HUES64 (cell line): ENCODE results near the gene KATNB1.

Experiments used
- H3K27ac ChIP-seq: 2 replicates; pipeline ENCODE4 v1.7.0; 2013; ENCODE audit warnings: low read depth, low read length, inconsistent platforms
- H3K27me3 ChIP-seq: 2 replicates; pipeline ENCODE4 v1.6.1; 2013; ENCODE audit warnings: mild to moderate bottlenecking, low read length; ENCODE audit not compliant: insufficient read depth
- H3K36me3 ChIP-seq: 2 replicates; pipeline ENCODE4 v1.6.1; 2013; ENCODE audit warnings: mild to moderate bottlenecking, low read length; ENCODE audit not compliant: insufficient read depth
- H3K4me1 ChIP-seq: 2 replicates; pipeline ENCODE4 v1.6.1; 2013; ENCODE audit warnings: mild to moderate bottlenecking, low read length, moderate library complexity; ENCODE audit not compliant: insufficient read depth
- H3K4me3 ChIP-seq: 2 replicates; pipeline ENCODE4 v1.5.1; 2013; ENCODE audit warnings: mild to moderate bottlenecking, low read length, moderate library complexity
- H3K9ac ChIP-seq: 2 replicates; pipeline ENCODE4 v1.6.1; 2013; ENCODE audit warnings: mild to moderate bottlenecking, low read depth, low read length
- H3K9me3 ChIP-seq: 2 replicates; pipeline ENCODE4 v1.6.1; 2013; ENCODE audit warnings: low read depth, low read length; ENCODE audit not compliant: insufficient read depth
- WGBS: fragments of 150-250, 120-280 bp; methylation state at CpG from one replicate; pipeline ENCODE4 v1.1.7; 2013; ENCODE audit warnings: missing lambda C conversion rate; 5-methylcytosine and 5-hydroxymethylcytosine counted together

The KATNB1 gene

DNA sequence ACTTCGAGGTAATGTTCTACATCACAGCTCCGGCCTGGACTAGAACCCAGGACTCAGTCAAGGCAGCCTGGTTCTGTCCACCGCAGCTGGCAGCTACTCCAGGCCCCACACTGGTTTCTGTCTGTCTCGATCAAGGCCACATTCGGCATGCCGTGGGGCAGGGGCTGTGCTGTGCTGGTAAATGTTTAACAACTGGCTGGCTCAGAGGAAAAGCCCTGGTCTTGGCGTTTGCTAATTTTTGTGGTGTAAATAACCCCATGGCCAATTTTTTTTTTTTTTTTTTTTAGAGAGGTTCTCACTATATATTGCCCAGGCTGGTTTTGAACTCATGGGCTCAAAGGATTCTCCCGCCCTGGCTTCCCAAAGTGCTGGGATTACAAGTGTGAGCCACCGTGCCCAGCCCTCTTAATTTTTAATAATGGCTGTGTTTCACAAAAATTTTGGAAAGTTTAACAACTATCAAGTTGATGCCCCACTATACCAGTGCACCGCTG is 41.3 kb upstream of the KATNB1 start:
- Histone ChIP-seq H3K4me3 (no peak overlapping the region), H3K27ac (no peak overlapping the region), H3K9me3 (no peaks in the 10 kb centered on the region), H3K36me3 (no peaks in the 10 kb centered on the region), H3K9ac (no peak overlapping the region), H3K27me3 (no peaks in the 10 kb centered on the region), H3K4me1 (no peaks in the 10 kb centered on the region)
- 65% methylated on average over 10 of the region's 10 CpGs for WGBS

DNA sequence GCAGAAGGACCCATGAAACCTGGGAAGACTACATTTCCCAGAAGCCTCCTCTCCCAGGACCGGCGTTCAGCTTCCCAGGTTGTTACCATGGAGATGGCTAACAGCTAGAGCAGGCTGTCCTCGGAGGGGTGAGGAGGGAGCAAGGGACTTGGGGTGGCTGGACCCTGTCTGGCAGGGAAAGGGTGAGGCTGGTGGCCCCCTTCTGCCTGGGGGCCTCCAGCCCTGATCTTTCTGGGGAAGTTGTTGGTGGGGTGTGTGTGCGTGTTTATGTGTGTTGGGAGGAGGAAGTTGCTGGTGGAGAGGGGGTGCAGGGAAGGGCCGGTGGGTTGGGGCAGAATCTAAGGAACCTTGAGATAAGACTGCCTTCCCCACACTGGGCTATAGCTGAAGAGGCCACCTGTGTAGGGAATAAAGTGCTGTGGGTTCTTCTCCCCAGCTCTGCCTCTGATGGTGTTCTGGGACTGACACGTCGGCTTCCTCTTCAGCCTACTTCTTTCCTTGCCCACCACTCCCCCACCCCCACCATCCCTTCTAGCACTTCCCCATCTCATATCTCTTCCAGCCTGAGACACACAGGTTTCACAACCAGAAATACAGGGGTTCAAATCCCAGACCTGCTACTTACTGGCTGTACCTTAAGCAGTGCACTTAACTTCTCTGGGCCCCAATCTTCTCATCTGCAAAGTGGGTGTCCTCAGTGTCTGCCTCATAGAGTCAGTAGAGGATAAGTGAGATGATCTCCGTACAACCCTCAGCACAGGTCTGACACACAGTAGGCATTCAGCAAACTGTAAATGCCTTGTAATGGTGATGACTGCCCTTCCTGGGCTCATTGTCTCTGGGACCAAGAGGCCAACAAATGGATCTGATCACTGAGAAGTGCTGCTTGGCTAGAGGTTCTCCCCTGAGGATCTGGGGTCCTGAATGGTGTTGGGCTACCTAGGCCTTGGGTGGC is 40.6 kb upstream of the KATNB1 start, which contains the start of gene DRC7:
Gene DRC7 (plus strand): TSS at position 82 of the 955 bp plus-strand sequence. CDS start 3,144 bp downstream, outside the sequence.
- no peak within 1 kb of the TSS for H3K27ac ChIP-seq
- H3K4me1 ChIP-seq: no peaks in the 10 kb centered on the region
- H3K27me3 ChIP-seq: no peaks in the 10 kb centered on the region
- no peak within 1 kb of the TSS for H3K9ac ChIP-seq
- WGBS: 50% methylated on average over 8 of the region's 8 CpGs
- H3K4me3 ChIP-seq: peak within 1 kb of the TSS; percentile 27
- no peaks in the 10 kb centered on the region for H3K9me3 ChIP-seq
- no peaks in the 10 kb centered on the region for H3K36me3 ChIP-seq

- H3K4me1 ChIP-seq: no peaks in the 10 kb centered on the region
- H3K9ac ChIP-seq: no peak overlapping the region
- WGBS: 91% methylated on average over 5 of the region's 5 CpGs
- H3K4me3 ChIP-seq: no peak overlapping the region
- H3K9me3 ChIP-seq: no peaks in the 10 kb centered on the region
- H3K27me3 ChIP-seq: no peaks in the 10 kb centered on the region
- H3K27ac ChIP-seq: no peak overlapping the region
- H3K36me3 ChIP-seq: no peaks in the 10 kb centered on the region
Observed at GRCh38 chr16:57695680-57696069, 39.9 kb upstream of the KATNB1 start.

GRCh38 chr16:57696240-57696639 is 39.3 kb upstream of the KATNB1 start:
- no peak overlapping the region for H3K27ac ChIP-seq
- H3K27me3 ChIP-seq: no peaks in the 10 kb centered on the region
- 93% methylated on average over 7 of the region's 7 CpGs for WGBS
- H3K9ac ChIP-seq: no peak overlapping the region
- no peaks in the 10 kb centered on the region for H3K36me3 ChIP-seq
- H3K4me3 ChIP-seq: no peak overlapping the region
- no peaks in the 10 kb centered on the region for H3K4me1 ChIP-seq
- H3K9me3 ChIP-seq: no peaks in the 10 kb centered on the region

DNA sequence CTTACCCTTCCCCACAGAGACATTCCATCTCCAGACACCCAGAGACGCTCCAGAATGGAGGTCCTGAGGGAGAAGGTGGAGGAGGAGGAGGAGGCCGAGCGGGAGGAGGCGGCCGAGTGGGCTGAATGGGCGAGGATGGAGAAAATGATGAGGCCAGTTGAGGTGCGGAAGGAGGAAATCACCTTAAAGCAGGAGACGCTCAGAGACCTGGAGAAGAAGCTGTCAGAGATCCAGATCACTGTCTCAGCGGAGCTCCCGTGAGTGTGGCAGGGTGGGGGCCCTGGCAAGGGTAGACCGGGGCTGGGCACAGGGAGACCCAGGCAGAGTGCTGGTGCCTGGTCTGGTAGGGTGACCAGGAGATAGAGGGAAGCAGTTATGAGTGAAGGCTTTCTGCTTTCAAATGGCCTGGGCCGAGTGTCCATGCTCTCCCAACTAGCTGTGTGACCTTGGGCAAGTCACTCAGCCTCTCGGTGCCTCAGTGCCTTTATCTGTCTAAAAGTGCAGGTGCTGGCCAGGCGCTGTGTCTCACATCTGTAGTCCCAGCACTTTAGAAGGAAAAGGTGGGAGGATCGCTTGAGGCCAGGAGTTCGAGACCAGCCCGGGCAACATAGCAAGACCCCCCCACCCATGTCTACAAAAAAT is 37.6 kb upstream of the KATNB1 start:
- no peaks in the 10 kb centered on the region for H3K27me3 ChIP-seq
- WGBS: 92% methylated on average over 16 of the region's 17 CpGs

DNA sequence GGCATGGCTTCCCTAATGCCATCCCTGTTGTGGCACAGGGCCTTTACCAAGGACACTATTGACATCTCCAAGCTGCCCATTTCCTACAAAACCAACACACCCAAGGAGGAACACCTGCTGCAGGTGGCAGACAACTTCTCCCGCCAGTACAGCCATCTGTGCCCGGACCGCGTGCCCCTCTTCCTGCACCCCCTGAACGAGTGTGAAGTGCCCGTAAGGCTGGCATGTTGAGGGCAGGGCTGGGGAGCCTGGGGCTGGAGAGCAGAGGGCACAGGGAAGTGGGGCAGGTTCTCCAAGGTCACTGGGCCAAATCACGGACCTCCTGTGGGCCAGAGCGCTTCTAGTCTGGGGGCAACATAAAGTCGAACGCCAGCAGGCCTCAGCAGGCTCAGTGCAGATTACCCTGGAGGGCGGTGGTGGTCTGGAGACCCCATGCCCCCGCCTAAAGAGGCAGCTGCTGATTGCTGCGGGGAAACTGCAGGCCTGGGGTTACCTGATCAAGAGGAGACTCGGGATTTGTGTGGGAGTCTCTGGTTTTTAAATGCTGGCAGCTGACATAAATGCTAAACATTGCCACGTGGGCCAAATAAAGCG is 36.7 kb upstream of the KATNB1 start:
- no peak overlapping the region for H3K27ac ChIP-seq
- WGBS: 93% methylated on average over 16 of the region's 16 CpGs
- no peaks in the 10 kb centered on the region for H3K27me3 ChIP-seq
- H3K9me3 ChIP-seq: no peaks in the 10 kb centered on the region
- no peaks in the 10 kb centered on the region for H3K36me3 ChIP-seq
- no peaks in the 10 kb centered on the region for H3K4me1 ChIP-seq
- no peak overlapping the region for H3K9ac ChIP-seq
- H3K4me3 ChIP-seq: no peak overlapping the region

More for the DNA sequence above, 37.6 kb upstream of the KATNB1 start:
- Histone ChIP-seq H3K36me3 (no peaks in the 10 kb centered on the region), H3K4me1 (no peaks in the 10 kb centered on the region), H3K9ac (no peak overlapping the region), H3K4me3 (no peak overlapping the region), H3K9me3 (no peaks in the 10 kb centered on the region), H3K27ac (no peak overlapping the region)

GRCh38 chr16:57699481-57699880 is 36.1 kb upstream of the KATNB1 start:
- no peak overlapping the region for H3K9ac ChIP-seq

DNA sequence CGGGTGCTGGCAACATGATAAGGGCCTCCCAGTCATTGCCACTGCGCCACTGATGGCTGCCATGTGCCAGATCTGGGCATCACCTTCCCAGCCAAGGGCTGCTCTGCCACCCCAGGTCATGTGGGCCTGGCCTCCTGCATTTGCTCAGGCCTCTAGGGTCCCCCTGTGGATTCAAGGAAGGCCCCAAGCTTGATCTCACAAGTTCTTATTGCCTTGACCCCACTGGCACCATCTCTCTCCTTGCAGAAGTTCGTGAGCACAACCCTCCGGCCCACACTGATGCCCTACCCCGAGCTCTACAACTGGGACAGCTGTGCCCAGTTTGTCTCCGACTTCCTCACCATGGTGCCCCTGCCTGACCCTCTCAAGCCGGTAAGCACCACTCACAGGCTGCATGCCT is 35.7 kb upstream of the KATNB1 start:
- Histone ChIP-seq H3K27ac (no peak overlapping the region), H3K9ac (no peak overlapping the region)

More at GRCh38 chr16:57699481-57699880, 36.1 kb upstream of the KATNB1 start:
- WGBS: 96% methylated on average over 3 of the region's 3 CpGs
- no peaks in the 10 kb centered on the region for H3K36me3 ChIP-seq
- no peaks in the 10 kb centered on the region for H3K9me3 ChIP-seq
- no peaks in the 10 kb centered on the region for H3K4me1 ChIP-seq
- no peak overlapping the region for H3K27ac ChIP-seq
- no peak overlapping the region for H3K4me3 ChIP-seq
- H3K27me3 ChIP-seq: no peaks in the 10 kb centered on the region

DNA sequence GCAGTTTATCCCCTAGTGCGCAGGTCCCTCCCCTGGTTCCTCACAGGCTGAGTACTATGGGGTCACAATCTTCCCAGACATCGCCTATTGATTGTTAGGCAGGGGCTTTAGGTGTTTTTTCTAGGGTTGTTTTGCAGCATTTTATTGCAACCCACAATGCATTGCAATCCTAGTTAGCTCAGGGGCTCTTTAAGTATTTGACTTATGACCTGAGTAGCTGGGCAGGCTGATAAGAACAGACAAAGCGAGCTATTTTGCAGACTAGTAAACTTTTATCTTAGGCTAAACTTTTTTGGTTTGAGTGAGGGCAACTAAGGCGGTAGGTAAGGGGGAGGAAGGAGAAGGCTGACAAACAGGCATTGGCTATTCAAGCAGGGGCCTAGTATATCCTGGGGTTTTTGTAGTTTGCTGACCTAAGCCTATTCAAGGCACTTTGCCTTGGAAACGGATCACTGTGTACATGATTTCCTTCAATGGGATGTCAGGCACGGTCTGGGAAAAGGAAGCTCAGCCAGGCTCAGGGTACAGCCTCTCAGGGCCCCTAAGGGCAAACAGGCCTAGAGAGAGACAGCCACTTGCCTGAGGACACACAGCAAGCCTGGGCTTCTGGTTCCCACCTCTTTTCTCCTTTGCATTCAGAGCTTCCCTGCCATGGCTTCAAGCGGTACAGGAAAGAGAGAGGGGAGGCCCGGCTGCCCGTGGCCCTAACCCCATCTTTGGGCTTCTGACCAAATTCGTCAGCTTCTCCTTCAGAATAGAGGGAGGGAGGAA is 34.6 kb upstream of the KATNB1 start:
- H3K27ac ChIP-seq: no peak overlapping the region
- 81% methylated on average over 10 of the region's 10 CpGs for WGBS
- no peaks in the 10 kb centered on the region for H3K36me3 ChIP-seq
- no peaks in the 10 kb centered on the region for H3K4me1 ChIP-seq
- H3K27me3 ChIP-seq: no peaks in the 10 kb centered on the region; the same call in 1 of the 2 replicates
- no peak overlapping the region for H3K9ac ChIP-seq
- no peaks in the 10 kb centered on the region for H3K9me3 ChIP-seq
- no peak overlapping the region for H3K4me3 ChIP-seq

More for the DNA sequence above, 35.7 kb upstream of the KATNB1 start:
- Histone ChIP-seq H3K4me3 (no peak overlapping the region), H3K27me3 (no peaks in the 10 kb centered on the region; the same call in 1 of the 2 replicates), H3K9me3 (no peaks in the 10 kb centered on the region), H3K36me3 (no peaks in the 10 kb centered on the region), H3K4me1 (no peaks in the 10 kb centered on the region)
- 92% methylated on average over 7 of the region's 7 CpGs for WGBS

GRCh38 chr16:57701759-57702371 is 33.7 kb upstream of the KATNB1 start:
- Histone ChIP-seq H3K27ac (no peak overlapping the region), H3K36me3 (no peaks in the 10 kb centered on the region), H3K4me1 (no peaks in the 10 kb centered on the region), H3K4me3 (no peak overlapping the region), H3K27me3 (no peaks in the 10 kb centered on the region; the same call in 1 of the 2 replicates), H3K9ac (no peak overlapping the region), H3K9me3 (no peaks in the 10 kb centered on the region)
- WGBS: 94% methylated on average over 23 of the region's 23 CpGs
